Hepatocyte (in vitro differentiated cells): ENCODE data around the gene MICAL2. TPM values are rescaled to one million over a fixed set of nuclear protein-coding genes. Genes with fewer than 3 reads are reported as not detected.
A peak's percentile ranks its signal among the peaks of the same experiment; 100 is the strongest.

Experiments used
- DNase-seq: peaks from one replicate; pipeline ENCODE4 v3.0.0-alpha.2; 2016; ENCODE audit warnings: low spot score
- H2AFZ ChIP-seq: fragments of 200-600 bp; sonication (generic); 2 replicates; pipeline ENCODE4 v1.6.0; 2016; ENCODE audit warnings: antibody characterized with exemption, mild to moderate bottlenecking
- H3K27ac ChIP-seq: fragments of 200-600 bp; sonication (generic); 2 replicates; pipeline ENCODE4 v1.5.1; 2016; ENCODE audit warnings: mild to moderate bottlenecking
- H3K27me3 ChIP-seq: fragments of 200-600 bp; sonication (generic); 2 replicates; pipeline ENCODE4 v1.6.1; 2016
- H3K36me3 ChIP-seq: fragments of 200-600 bp; sonication (generic); replicated peaks from 2 replicates; pipeline ENCODE4 v1.5.1; 2016; ENCODE audit warnings: low read depth; ENCODE audit not compliant: insufficient read depth
- H3K4me1 ChIP-seq: fragments of 200-600 bp; sonication (generic); 2 replicates; pipeline ENCODE4 v1.5.1; 2016; ENCODE audit warnings: mild to moderate bottlenecking, moderate library complexity; ENCODE audit not compliant: insufficient read depth
- H3K4me2 ChIP-seq: fragments of 200-600 bp; sonication (generic); 2 replicates; pipeline ENCODE4 v1.6.0; 2016
- H3K4me3 ChIP-seq: fragments of 200-600 bp; sonication (generic); 2 replicates; pipeline ENCODE4 v1.5.1; 2016; ENCODE audit warnings: mild to moderate bottlenecking
- H3K79me2 ChIP-seq: fragments of 200-600 bp; sonication (generic); 2 replicates; pipeline ENCODE4 v1.6.0; 2017; ENCODE audit warnings: mild to moderate bottlenecking
- H3K9me2 ChIP-seq: fragments of 200-600 bp; sonication (generic); replicated peaks from 2 replicates; pipeline ENCODE4 v1.6.0; 2017; ENCODE audit warnings: mild to moderate bottlenecking; ENCODE audit not compliant: insufficient read depth
- H3K9me3 ChIP-seq: fragments of 200-600 bp; sonication (generic); 2 replicates; pipeline ENCODE4 v1.5.1; 2016; ENCODE audit warnings: low read depth, mild to moderate bottlenecking
- H4K20me1 ChIP-seq: fragments of 200-600 bp; sonication (generic); 2 replicates; pipeline ENCODE4 v1.6.0; 2016; ENCODE audit warnings: mild to moderate bottlenecking; ENCODE audit not compliant: insufficient read depth, poor library complexity, severe bottlenecking
- EZH2 ChIP-seq: fragments of 200-600 bp; sonication (generic); IDR thresholded peaks from 2 replicates; pipeline ENCODE4 v1.6.1; 2016; ENCODE audit warnings: antibody characterized with exemption, mild to moderate bottlenecking, borderline replicate concordance
- EZH2phosphoT487 ChIP-seq: fragments of 200-600 bp; sonication (generic); IDR thresholded peaks from one replicate; pipeline ENCODE4 v1.6.1; 2018; ENCODE audit warnings: antibody characterized with exemption, mild to moderate bottlenecking, low read depth, moderate library complexity; ENCODE audit not compliant: unreplicated experiment, severe bottlenecking
- WGBS: methylation state at CpG from one replicate; pipeline ENCODE4 v1.1.6; 2016; ENCODE audit warnings: low lambda C conversion rate; ENCODE audit errors: missing lambda C conversion rate; 5-methylcytosine and 5-hydroxymethylcytosine counted together
- polyA plus RNA-seq: library from polyadenylated mRNA; unstranded; fragments of >200 nt; fragmentation: Nextera tagmentation; extraction: Ambion mirVana; gene quantifications from 2 replicates; pipeline ENCODE4 v1.2.1, GENCODE V29; 2016
- total RNA-seq: library from RNA; depleted of rRNA; stranded (reverse); fragments of >200 nt; gene quantifications from 2 replicates; pipeline ENCODE4 v1.2.3, GENCODE V29; 2014
- TF ChIP-seq, protein P1 (sequence below): fragments of 200-600 bp; sonication (generic); IDR thresholded peaks from 2 replicates; pipeline ENCODE4 v1.5.1; 2016; ENCODE audit warnings: antibody characterized with exemption, mild to moderate bottlenecking; ENCODE audit not compliant: poor library complexity

MICAL2 gene
- total and polyA plus RNA-seq, 2 experiments from 2014 or later, result 36.8 to 56.0 TPM

DNA sequence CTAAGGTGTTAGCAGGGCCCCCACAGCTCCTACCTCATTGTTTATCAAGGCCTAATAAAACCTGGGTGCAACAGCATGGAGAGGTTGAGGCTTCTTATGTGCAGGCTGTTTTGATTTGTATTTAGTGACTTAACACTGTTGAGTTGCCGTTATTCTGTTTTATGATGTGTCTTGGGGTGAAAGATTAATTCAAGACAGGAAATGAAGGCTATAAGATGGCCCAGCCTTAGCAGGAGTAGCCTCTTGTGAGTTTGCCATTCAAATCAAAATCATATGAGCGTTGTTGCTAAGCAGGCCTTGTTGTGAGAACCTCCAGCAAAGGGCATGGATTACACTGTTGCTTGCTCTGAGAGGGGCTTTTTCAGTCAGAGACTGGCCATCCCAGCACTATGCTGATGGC lies 31.8 kb downstream of the MICAL2 start:
- no peaks in the 10 kb centered on the region for H4K20me1 ChIP-seq
- no peaks in the 10 kb centered on the region for H3K27me3 ChIP-seq
- WGBS, result 72% methylated on average over 2 of the region's 2 CpGs
- H3K27ac ChIP-seq, result peak overlapping the region; percentile 87
- H3K4me3 ChIP-seq, result no peak overlapping the region
- H3K9me3 ChIP-seq, result no peaks in the 10 kb centered on the region
- H3K79me2 ChIP-seq, result peaks cover 15% of the 10 kb centered on the region
- peaks cover 62% of the 10 kb centered on the region for H3K4me1 ChIP-seq
- no peak for TF ChIP-seq EZH2phosphoT487
- TF ChIP-seq, protein P1, sequence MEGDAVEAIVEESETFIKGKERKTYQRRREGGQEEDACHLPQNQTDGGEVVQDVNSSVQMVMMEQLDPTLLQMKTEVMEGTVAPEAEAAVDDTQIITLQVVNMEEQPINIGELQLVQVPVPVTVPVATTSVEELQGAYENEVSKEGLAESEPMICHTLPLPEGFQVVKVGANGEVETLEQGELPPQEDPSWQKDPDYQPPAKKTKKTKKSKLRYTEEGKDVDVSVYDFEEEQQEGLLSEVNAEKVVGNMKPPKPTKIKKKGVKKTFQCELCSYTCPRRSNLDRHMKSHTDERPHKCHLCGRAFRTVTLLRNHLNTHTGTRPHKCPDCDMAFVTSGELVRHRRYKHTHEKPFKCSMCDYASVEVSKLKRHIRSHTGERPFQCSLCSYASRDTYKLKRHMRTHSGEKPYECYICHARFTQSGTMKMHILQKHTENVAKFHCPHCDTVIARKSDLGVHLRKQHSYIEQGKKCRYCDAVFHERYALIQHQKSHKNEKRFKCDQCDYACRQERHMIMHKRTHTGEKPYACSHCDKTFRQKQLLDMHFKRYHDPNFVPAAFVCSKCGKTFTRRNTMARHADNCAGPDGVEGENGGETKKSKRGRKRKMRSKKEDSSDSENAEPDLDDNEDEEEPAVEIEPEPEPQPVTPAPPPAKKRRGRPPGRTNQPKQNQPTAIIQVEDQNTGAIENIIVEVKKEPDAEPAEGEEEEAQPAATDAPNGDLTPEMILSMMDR, result no peak
- TF ChIP-seq EZH2, result no peak
- DNase-seq, result no peak
- H3K4me2 ChIP-seq, result no peak overlapping the region
- H2AFZ ChIP-seq, result no peak overlapping the region
- H3K9me2 ChIP-seq, result no peaks in the 10 kb centered on the region
- no peaks in the 10 kb centered on the region for H3K36me3 ChIP-seq

DNA sequence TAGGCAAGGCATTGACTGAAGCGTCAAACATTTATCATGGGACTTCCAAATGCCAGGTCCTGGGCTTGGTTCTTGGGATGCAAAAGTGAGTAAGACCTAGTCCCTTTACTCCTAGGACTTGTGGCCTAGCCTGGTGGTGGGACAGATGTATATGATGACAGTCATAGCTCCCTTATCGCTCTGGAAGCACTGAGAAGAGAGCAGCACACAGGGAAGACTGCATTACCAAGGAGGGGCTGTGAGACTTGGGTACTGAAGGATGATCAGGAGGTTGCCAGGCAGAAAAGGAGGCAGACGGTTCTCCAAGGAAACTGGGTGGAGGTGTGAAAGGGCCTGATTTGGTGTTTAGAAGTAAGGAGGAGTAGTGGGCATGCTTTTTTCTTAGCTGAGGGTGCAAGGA lies 32.5 kb downstream of the MICAL2 start:
- H3K9me2 ChIP-seq, result no peaks in the 10 kb centered on the region
- no peak overlapping the region for H2AFZ ChIP-seq
- peaks cover 17% of the 10 kb centered on the region for H3K79me2 ChIP-seq
- H3K27ac ChIP-seq, result peak overlapping the region; percentile 87
- no peaks in the 10 kb centered on the region for H3K27me3 ChIP-seq
- WGBS, result 63% methylated on average over 3 of the region's 3 CpGs
- H3K4me3 ChIP-seq, result no peak overlapping the region
- no peaks in the 10 kb centered on the region for H3K36me3 ChIP-seq
- no peak overlapping the region for H3K4me2 ChIP-seq
- H3K9me3 ChIP-seq, result no peaks in the 10 kb centered on the region
- H4K20me1 ChIP-seq, result no peaks in the 10 kb centered on the region
- TF ChIP-seq, protein P1, result no peak
- TF ChIP-seq EZH2phosphoT487 (no peak), EZH2 (no peak)
- peaks cover 62% of the 10 kb centered on the region for H3K4me1 ChIP-seq
- DNase-seq, result no peak

DNA sequence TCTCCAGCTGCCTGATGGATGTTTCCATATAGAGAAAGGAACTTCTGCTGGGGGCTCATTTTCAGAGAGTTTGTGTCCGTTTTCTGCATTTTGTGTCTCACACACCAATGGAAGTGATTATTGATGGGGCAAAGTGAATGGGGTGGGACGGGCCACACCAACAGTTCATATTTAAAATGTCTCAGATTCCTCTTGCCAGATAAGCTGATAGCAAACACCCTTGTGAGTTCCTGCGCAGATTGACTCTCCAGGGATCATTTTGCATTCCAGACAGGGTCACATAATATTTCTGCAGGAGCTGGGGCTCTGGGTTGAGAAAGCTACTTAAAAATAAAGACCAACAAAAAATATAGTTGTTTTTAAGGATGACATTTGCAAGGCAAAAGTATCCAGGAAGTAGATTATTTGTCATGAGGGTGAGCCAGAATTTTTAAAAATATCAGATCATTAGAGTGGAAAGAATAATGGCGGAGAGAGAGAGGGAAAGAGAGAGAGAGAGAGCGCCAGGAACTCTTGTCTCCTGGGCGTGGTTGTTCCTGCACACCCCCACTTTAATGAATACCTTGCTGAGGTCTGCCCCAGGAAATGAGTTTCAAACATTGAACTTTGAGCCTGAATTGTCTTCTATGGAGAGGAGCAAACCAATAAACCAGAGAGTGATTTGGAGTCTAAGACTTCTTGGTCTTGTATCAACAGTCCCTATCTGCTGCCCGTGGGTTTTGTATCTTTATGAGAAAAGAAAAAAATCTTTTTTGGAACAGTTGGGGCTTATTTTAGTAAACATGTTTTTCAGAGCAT lies 33.3 kb downstream of the MICAL2 start:
- Histone ChIP-seq H3K9me3 (no peaks in the 10 kb centered on the region), H3K9me2 (no peaks in the 10 kb centered on the region), H4K20me1 (no peaks in the 10 kb centered on the region), H3K27ac (peak overlapping the region; percentile 87), H3K36me3 (no peaks in the 10 kb centered on the region), H3K79me2 (peaks cover 16% of the 10 kb centered on the region), H3K4me2 (peak overlapping the region; percentile 57), H3K4me1 (peaks cover 60% of the 10 kb centered on the region), H3K4me3 (no peak overlapping the region), H2AFZ (no peak overlapping the region), H3K27me3 (no peaks in the 10 kb centered on the region)
- WGBS, result 48% methylated on average over 7 of the region's 7 CpGs
- TF ChIP-seq EZH2 (no peak), EZH2phosphoT487 (no peak)
- DNase-seq, result peak; percentile 65
